ENCODE data around the gene NOS1AP.

DNA sequence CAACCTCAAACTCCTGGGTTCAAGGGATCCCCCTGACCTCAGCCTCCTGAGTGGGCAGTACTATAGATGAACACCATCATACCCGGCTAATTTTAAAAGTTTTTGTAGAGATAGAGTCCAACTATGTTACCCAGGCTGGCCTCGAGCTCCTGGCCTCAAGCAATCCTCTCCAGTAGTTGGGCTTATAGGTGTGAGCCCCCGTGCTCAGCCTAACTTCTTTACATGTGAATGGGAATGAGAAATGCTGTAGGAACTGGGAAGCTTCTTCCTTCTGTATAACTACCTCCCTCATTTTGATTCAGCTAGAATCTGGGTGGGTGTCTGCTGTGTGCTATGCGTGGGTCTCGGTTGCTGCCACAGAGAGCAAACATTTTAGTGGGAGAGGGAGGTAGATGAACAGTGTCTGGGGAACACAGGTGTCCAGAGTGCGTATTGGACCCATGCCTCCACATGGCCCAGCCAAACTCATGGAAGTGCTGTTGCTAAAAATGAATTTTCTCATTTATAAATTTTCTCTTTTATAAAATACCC is 150.6 kb downstream of the NOS1AP start:
- TF ChIP-seq, protein P1, sequence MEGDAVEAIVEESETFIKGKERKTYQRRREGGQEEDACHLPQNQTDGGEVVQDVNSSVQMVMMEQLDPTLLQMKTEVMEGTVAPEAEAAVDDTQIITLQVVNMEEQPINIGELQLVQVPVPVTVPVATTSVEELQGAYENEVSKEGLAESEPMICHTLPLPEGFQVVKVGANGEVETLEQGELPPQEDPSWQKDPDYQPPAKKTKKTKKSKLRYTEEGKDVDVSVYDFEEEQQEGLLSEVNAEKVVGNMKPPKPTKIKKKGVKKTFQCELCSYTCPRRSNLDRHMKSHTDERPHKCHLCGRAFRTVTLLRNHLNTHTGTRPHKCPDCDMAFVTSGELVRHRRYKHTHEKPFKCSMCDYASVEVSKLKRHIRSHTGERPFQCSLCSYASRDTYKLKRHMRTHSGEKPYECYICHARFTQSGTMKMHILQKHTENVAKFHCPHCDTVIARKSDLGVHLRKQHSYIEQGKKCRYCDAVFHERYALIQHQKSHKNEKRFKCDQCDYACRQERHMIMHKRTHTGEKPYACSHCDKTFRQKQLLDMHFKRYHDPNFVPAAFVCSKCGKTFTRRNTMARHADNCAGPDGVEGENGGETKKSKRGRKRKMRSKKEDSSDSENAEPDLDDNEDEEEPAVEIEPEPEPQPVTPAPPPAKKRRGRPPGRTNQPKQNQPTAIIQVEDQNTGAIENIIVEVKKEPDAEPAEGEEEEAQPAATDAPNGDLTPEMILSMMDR (conservative IDR thresholded peaks at IDR 0.05; ENCODE audit: low read depth, low read length), result no peak
- TF ChIP-seq EZH2phosphoT487 (IDR thresholded peaks at IDR 0.05; ENCODE audit: borderline replicate concordance, low read length), result no peak
- TF ChIP-seq EZH2 (IDR thresholded peaks at IDR 0.05; ENCODE audit: low read length, unreplicated experiment), result no peak
